T-helper 22 cell (primary cell): ENCODE measurements around the gene GH1.
"Not testable (repeated sequence)": the region's sequence is repeated elsewhere in the genome, so short reads cannot be mapped to it uniquely, and the experiment has no call there.

Source experiments
- DNase-seq: peaks from one replicate; pipeline ENCODE4 v3.0.0-alpha.2; 2020; ENCODE audit warnings: low read depth

The GH1 gene

GRCh38 chr17:63896524-63897354, 21.9 kb downstream of the GH1 start, which contains the start of gene CSH1:
Gene CSH1, minus strand, starts transcription at chr17:63896574. Its CDS starts 63 bp downstream, at chr17:63896511.
- not testable (repeated sequence) for DNase-seq

DNA sequence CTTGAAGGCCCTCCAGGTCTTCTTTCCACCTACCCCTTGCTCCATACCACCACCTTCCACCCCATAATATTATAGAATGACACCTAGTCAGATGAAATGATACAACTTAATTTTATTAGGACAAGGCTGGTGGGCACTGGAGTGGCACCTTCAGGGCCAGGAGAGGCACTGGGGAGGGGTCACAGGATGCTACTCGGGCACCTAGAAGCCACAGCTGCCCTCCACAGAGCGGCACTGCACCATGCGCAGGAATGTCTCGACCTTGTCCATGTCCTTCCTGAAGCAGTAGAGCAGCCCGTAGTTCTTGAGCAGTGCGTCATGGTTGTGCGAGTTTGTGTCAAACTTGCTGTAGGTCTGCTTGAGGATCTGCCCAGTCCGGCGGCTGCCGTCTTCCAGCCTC, 23.8 kb downstream of the GH1 start:
- DNase-seq: not testable (repeated sequence)

DNA sequence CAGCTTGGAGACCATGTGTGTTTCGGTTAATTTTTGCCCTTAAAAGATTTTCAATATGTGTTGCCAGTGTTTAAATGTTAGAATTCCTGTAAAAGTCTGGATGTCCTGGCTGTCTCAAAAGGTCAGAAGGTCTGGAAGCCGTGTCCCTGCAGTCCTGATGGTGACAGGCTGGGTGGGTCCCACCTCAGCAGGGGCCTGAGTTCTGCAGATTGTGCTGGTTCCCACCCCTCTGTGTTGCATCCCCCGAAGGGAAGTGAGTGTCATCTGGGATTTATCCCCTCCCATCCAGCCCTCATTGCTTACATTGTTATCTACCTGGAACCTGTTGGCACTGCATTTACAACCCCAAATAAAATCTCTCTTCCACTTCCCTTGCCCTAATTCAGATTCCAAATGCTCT, 24.6 kb downstream of the GH1 start:
- DNase-seq: not testable (repeated sequence)

GRCh38 chr17:63892316-63893037, 26.2 kb downstream of the GH1 start:
- DNase-seq: not testable (repeated sequence)

DNA sequence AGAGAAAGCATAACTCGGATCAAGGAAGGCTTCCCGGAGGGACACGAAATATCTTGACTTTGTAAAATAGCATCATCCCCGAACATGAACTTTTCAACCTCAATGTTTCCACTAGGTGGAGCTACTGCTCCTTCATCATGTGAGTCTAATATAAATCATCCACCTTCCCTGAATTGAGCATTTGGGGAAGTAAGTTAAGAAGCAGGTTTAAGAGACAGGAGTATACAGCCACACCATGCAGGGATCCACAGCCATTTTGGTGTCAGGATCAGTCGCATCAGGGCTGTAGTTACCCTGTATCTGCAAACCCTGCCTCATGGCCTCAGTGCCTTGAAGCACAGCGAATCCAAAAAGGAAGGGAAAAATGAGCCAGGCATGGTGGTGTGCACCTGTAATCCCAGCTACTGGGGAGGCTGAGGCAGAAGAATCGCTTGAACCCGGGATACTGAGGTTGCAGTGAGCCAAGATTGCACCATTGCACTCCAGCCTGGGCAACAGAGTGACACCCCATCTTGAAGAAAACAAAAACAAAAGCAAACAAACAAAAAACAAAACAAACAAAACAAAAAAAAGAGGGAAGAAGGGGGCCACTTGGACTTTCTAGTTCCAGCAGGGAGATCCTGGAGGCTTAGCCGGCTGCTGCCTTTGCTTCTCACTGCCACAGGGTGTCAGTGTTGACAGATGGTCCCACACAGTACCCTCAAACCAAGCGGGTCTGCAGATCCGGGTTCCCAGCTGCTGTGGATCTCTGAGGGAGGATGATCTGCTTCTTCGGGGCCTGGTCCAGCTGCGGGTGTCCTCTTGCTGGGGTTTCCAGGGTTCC, 29.4 kb downstream of the GH1 start:
- not testable (repeated sequence) for DNase-seq

- not testable (repeated sequence) for DNase-seq
These were observed 33.5 kb downstream of the GH1 start for GRCh38 chr17:63885119-63885518.

DNA sequence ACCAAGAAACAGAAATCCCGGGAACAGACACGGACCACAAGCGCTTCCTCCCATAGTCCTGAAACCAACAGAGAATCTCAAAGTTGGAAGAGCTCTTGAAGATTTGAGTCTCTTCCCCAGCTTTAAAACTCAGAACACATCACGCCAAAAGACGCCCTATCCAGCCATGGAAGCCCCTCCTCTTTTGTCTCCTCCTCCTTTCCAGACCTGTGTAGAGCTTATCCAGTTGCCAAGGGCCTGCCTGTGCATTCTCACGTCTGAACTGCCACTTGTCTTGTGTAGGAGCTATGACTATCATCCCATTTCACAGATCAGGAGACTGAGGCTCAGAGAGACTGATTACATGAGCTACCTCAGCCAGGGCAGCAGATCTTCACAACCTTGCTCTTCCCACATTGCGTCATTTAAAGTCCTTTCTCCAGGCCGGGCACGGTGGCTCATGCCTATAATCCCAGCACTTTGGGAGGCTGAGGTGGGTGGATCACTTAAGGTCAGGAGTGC, 36.0 kb downstream of the GH1 start:
- not testable (repeated sequence) for DNase-seq

DNA sequence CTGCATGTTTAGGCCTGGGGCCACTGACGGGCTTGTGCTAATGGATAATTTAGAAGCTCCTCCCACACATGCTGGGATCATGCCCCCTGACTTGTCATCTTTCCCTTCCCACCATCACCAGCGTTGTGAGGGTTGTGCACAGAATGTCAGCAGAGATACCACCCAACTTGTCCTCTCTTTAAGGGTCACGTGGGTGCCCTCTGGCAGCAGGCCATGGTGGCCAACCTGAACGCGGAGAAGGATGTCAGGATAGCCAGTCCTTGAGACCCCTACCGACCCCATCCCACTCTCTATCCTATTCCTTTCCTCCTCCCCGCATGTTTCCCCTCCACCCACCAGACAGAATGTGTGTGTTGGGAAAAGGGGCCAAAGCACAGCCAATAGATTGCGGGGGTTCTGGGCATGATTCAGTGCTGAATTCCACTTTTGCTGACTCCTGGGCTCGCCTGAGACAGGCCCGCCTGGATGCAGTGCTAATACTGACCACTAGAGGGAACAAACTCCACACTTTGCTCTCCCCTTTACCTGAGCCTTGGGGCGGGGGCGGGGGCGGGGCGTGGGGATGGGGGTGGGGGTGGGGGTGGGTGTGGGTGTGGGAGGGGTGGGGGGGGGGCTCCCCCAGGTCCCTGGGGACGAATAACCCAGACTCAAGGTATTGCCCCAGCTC, 36.6 kb downstream of the GH1 start, which contains the start of gene GH2:
GH2 (minus strand) TSS at position 10 of the 667 bp plus-strand sequence. CDS start 143 bp downstream, outside the sequence.
- DNase-seq: peak; percentile 14

DNA sequence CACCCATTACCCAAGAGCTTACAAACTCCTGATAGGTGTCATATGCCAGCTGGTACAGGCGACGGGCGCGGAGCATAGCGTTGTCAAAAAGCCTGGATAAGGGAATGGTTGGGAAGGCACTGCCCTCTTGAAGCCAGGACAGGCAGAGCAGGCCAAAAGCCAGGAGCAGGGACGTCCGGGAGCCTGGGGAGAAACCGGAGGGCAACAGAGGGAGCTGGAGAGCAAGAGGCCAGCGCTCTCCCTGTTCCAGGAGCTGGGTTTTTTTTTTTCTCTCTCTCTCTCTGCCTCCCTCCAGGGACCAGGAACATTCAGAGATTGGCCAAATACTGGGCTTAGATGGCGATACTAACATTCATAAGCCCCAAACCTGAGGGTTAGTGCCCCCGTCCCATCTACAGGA, 37.3 kb downstream of the GH1 start:
- not testable (repeated sequence) for DNase-seq

DNA sequence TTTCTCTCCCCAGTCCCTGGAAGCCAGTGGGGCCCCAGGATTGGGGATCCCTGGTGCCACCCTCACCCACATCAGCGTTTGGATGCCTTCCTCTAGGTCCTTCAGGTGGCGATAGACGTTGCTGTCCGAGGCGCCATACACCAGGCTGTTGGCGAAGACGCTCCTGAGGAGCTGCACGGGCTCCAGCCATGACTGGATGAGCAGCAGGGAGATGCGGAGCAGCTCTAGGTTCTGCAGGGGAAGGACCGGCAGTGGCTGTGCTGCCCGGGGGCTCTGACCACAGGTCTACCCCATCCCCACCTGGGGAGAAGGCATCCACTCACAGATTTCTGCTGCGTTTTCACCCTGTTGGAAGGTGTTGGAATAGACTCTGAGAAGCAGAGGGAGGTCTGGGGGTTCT, 37.9 kb downstream of the GH1 start:
- no peak for DNase-seq

- DNase-seq: not testable (repeated sequence)
These were observed 40.2 kb downstream of the GH1 start for GRCh38 chr17:63878413-63878812.

DNA sequence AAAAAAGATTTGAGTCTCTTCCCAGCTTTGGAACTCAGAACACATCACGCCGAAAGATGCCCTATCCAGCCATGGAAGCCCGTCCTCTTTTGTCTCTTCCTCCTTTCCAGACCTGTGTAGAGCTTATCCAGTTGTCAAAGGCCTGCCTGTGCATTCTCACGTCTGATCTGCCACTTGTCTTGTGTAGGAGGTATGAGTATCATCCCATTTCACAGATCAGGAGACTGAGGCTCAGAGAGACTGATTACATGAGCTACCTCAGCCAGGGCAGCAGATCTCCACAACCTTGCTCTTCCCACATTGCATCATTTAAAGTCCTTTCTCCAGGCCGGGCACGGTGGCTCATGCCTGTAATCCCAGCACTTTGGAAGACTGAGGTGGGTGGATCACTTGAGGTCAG, 43.9 kb downstream of the GH1 start:
- DNase-seq: not testable (repeated sequence)

DNA sequence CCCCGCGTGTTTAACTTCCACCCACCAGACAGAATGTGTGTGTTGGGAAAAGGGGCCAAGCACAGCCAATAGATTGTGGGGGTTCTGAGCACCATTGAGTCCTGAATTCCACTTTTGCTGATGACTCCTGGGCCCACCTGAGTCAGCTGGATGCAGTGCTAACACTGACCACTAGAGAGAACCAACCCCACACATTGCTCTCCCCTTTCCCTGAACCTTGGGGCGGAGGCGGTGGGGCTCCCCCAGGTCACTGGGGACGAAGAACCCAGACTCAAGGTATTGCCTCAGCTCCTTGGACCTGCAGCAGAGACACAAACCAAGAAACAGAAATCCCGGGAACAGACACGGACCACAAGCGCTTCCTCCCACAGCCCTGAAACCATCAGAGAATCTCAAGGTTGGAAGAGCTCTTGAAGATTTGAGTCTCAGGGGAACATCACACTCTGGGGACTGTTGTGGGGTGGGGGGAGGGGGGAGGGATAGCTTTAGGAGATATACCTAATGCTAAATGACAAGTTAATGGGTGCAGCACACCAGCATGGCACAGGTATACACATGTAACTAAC, 44.5 kb downstream of the GH1 start:
- DNase-seq: not testable (repeated sequence)

DNA sequence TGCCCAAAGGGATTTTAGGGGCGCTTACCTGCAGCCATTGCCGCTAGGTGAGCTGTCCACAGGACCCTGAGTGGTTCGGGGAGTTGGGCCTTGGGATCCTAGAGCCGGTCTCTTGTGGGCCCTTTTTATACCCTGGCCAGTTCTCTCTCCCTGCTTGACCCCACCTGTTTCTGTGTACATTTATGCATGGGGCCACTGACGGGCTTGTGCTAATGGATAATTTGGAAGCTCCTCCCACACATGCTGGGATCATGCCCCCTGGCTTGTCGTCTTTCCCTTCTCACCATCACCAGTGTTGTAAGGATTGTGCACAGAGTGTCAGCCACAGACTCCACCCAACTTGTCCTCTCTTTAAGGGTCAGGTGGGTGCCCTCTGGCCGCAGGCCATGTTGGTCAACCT, 45.1 kb downstream of the GH1 start, which contains the start of gene CSH2:
CSH2 (minus strand) TSS at position 101 of the 400 bp plus-strand sequence; CDS start at position 38, 63 bp downstream.
- not testable (repeated sequence) for DNase-seq

DNA sequence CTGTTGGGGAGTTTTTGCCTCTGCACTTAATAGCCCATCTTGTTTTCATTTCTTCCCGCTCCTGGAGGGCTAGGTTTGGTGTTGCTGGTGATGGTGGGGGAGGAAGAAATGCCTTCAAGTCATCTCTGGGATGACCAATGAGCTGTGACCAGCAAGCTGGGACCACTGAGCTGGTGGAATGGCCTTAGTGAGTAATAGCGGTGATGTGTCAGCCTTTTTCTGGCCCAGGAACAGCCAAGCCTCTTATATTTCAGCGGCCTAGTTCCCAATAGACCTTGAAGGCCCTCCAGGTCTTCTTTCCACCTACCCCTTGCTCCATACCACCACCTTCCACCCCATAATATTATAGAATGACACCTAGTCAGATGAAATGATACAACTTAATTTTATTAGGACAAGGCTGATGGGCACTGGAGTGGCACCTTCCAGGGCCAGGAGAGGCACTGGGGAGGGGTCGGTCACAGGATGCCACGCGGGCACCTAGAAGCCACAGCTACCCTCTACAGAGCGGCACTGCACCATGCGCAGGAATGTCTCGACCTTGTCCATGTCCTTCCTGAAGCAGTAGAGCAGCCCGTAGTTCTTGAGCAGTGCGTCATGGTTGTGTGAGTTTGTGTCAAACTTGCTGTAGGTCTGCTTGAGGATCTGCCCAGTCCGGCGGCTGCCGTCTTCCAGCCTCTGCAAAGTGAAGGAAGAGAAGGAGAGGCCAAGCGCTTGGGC, 46.8 kb downstream of the GH1 start:
- not testable (repeated sequence) for DNase-seq

- DNase-seq: not testable (repeated sequence)
These were observed 48.4 kb downstream of the GH1 start for GRCh38 chr17:63870292-63870665.

DNA sequence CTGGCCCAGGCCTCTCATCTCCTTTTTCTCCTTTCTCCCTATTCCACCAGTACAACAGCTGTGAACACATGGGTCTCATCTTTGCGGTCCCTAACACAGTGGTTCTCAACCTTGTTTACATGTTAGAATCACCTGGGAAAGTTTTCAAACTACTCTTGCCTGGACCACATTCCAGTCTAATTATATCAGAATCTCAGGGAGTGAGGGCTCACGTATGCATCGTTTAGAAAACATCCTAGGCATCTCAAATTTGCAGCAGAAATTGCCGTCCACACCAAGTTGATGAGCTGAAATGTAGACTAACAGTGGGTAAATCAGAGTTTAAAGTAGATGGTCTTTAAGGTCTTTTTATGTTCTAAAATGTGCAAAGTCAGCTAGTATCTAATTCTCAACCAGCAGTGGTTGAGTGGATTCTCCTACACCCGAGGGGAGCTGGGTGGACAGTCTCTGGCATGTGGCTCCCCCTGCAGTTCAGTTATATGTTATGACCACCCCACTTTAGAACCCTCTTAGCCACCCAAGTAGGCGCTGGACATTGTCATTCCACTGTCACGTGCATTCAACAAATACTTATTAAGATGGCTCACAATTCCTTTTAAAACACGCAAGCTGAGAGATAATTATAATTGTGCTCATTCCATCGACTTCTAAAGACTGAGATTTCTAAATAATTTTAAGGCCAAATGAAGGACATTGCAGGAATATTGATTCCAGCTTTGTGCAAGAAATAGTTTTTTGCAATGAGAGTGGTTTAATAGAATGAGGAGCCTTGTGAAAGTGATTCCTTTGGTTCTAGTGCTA, 48.9 kb downstream of the GH1 start:
- DNase-seq: not testable (repeated sequence)
